ENCODE data around the gene MRPS16.
"Not testable (repeated sequence)": the region's sequence is repeated elsewhere in the genome, so short reads cannot be mapped to it uniquely, and the experiment has no call there.

Gene MRPS16

DNA sequence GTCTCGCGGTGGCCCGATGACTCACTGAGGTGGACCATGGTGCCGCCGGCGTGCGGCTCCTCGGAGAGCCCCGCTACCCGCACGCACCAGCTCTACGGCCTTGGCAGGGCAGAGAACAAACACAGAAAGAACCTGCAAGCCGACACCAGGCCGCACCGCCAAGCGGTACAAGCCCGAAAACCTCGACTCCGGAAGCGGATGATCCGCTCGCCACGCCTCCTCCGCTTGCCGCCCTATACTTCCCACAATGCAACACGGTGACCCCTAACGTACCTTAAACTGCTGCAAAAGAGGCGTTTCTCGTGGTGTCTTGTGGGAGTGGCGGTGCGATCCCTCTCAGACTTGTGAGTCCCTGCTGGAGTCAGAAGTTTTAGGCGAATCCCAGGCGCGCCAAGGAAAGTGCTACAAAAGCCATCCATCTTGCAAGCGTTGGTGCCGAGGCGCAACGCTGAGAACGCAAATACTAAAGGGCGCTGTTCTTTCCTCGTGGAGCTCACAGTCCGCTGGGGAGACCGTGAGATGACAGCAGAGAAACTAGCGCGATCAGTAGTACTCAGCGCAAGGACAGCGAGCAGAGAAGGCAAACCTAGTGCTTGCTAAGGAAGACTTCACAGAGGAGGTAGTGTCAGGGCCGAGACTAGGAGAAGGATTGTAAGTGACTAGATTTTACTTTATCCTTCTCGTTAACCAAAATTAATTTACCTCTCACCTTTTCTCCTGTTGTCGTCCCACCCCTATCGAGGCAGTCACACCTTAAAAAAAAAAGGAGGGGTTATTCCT lies at the start of gene MRPS16:
Gene MRPS16 (minus strand): TSS at position 200 of the 780 bp plus-strand sequence. CDS start 162 bp downstream, at position 38.
- DNase-seq, result peak; percentile 92 to 93

GRCh38 chr10:73296946-73297345 lies 44.5 kb upstream of the MRPS16 start:
- no peak for DNase-seq

- DNase-seq, result no peak
Measured at GRCh38 chr10:73293461-73293860, 41.0 kb upstream of the MRPS16 start.

- no peak for DNase-seq
Measured at GRCh38 chr10:73289958-73290357, 37.5 kb upstream of the MRPS16 start.

DNA sequence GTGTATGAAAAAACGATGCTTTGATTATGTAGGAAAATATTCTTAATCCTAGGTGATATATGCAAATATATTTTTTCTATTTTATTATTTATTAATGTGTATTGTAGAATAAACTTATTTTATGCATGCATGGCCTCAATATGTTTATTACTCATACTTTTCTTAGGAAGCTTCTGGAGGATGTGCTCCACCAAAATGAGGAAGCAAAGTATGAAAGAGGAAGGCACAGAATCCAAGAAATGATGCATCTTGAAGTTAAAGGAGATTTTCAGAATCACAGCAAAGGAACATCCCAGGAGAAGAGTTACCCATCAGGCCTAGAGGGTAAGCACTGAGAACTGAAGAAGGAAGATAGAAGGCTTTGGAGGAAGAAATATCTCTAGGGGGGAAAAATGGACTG lies 35.0 kb upstream of the MRPS16 start:
- DNase-seq, result no peak

DNA sequence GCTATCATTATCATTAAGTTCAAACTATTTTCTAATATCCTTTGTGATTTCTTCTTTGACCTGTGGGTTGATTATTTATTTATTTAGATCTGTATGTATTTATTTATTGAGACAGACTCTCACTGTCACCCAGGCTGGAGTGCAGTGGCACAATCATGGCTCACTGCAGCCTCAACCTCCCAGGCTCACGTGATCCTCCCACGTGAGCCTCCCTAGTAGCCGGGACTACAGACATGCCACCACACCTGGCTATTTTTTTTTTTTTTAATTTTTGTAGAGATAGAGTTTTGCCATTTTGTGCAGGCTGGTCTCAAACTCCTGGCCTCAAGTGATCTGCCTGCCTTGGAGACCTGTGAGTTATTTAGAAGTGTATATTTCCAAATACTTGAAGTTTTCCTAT lies 28.7 kb upstream of the MRPS16 start:
- no peak for DNase-seq

DNA sequence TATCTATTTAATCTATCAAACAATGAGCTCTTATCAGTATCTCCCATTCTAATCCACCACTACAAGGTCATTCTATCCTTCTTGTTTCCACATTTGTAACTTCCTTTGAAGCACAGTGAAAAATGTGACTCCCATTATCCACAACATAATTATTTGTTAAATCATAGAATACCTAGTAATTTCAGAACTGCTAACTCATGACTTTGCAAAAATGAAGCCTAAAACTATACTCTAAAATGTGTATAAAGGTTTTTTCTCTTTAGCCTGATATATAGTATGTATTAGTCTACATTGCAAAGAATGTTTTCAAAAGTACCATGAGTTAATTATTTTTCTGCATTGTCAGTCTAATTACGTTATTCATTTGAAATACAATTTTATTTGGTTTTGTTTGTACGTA lies 12.0 kb upstream of the MRPS16 start:
- no peak for DNase-seq

DNA sequence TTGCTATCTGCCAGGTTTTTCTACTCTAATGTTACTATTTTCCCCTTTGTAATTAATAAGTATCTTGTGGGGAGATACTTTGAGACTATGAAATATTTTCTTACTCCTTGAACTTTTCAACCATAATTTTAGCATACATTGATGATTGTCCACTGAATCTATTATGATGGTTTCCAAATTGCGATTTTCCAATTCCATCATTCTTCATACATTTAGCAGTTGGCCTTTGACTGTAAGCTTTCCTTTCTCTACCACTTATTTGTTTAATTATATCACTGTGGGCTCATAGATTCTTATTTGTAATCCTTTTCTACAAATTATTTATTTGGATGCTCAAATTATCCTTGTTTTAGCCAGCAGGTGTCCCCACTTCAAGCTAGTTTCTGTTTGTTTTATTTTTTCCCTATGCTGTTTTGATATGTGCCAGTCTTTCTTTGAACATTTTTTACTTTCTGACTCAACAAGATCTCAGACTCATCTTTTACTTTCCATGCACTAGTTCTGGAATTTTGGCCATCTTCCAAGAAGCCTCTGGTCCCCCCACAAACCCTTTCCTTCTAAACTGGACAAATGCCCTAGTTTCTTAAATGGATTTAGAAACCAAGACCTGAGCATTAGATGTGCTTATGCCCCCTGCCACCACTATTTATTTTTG lies 11.4 kb upstream of the MRPS16 start:
- peak in 1 of 2 experiments; percentile 32 for DNase-seq

DNA sequence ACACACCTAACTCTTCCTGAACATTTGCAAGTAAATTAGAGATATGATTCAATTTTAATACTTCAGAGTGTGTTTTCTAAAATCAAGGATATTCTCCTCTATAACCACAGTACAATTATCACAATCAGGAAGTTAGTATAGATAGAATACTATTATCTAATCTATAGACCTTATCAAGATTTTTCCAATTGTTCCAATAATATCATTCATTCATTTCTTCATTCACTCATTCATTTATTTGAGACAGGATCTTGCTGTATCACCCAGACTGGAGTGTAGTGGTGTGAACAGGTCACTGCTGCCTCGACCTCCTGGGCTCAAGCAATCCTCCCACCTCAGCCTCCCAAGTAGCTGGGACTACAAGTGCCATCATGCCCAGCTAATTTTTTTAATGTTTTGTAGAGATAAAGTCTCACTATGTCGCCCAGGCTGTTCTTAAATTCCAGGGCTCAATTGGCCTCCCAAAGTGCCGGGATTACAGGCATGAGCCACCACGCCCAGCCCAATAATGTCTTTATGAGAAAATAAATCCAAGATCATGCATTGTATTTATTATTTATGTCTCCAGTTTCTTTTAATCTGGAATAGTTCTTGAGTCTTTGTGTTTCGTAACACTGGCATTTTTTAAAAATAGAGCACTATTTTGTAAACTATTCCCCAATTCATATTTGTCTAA lies 10.6 kb upstream of the MRPS16 start:
- DNase-seq, result no peak

DNA sequence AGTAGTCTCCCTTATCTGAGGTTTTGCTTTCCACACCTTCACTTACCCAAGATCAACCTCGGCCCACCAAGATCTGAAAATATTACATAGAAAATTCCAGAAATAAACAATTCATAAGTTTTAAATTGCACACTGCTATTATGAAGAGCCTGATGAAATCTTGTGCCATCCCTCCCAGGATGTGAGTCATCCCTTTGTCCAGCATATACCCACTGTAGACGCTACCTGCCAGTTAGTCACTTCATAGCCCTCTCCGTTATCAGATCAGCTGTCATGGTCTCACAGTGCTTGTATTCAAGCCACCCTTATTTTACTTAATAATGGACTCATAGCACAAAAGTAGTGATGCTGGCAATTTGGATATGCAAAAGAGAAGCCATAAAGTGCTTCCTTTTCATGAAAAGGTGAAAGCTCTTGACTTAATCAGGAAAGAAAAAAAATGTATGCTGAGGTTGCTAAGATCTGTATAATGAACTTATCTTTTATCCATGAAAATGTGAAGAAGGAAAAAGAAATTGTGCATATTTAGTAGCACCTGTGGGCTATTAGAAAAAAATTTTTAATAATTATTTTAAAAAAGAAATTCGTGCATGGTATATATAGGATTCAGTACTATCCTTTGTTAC lies 9.8 kb upstream of the MRPS16 start:
- DNase-seq, result no peak

DNA sequence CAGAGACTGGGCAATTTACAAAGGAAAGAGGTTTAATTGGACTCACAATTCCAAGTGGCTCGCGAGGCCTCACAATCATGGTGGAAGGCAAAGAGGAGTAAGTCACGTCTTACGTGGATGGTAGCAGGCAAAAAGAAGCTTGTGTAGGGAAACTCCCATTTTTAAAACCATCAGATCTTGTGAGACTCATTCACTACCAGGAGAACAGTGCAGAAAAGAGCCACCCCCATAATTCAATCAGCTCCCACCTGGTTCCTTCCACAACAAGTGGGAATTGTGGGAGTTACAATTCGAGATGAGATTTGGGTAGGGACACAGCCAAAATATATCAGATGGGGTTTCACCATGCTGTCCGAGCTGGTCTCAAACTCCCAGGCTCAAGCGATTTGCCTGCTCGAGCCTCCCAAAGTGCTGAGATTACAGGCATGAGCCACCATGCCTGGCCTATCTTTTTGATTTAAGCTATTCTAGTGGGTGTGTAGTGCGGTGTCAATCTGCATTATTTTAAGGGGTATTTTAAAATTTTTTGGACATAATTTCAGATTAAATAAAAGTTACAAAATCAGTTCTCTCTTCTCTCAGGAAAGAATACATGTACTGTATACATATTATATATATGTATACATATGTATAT lies 9.0 kb upstream of the MRPS16 start:
- DNase-seq, result no peak

DNA sequence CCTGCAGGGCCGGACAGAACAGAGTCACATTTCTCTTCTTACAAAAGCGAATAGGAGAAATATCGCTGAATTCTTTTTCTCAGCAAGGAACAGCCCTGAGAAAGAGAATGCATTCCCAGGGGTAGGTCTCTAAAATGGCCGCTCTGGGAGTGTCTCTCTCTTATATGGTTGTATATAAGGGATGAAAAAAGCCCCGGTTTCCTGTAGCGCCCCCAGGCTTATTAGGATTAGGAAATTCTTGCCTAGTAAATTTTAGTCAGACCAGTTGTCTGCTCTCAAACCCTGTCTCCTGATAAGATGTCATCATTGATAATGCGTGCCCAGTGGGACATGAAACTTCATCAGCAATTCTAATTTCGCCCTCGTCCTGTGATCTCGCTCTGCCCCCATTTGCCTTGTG lies 6.2 kb upstream of the MRPS16 start:
- DNase-seq, result not testable (repeated sequence)

- DNase-seq, result no peak
Measured at GRCh38 chr10:73253225-73253555, 746 bp upstream of the MRPS16 start.

DNA sequence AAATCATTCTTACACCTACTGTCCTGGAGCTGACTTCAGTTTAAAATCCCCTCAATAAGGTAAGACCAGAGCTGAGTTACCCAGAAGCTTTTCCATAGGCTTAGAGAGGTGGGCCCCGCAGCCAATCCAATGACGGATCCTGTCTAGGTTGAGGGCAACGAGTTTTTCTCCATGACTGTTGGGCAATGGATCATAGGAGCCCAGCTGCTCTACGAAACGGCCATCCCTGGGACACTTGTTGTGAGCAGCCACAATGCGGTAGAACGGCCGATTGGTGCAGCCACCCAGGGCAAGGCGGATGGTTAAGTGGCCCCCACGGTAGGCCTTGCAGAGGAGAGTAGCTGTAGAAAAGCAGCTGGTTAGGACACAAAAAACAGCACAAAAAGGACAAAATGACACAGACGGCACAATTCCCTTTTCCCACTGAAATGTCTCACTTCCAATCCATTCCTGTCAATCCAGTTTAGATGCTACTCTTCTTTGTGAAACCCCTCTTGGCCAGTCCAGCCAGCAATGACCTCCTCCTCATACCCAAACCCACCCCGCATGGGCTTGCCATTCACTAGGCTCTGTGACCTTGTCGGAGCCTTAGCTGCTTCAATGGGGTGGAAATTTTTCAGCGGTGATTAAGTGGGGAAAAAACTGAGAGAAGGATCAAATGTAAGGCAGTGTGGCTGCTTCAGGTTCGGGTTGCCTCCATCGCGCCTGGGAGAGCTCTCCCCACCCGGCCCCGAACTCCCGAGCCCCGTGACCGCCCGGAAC lies 580 bp downstream of the MRPS16 start:
- peak in 1 of 2 experiments; percentile 30 for DNase-seq

- no peak for DNase-seq
Measured at GRCh38 chr10:73248259-73248724, 4.2 kb downstream of the MRPS16 start.

DNA sequence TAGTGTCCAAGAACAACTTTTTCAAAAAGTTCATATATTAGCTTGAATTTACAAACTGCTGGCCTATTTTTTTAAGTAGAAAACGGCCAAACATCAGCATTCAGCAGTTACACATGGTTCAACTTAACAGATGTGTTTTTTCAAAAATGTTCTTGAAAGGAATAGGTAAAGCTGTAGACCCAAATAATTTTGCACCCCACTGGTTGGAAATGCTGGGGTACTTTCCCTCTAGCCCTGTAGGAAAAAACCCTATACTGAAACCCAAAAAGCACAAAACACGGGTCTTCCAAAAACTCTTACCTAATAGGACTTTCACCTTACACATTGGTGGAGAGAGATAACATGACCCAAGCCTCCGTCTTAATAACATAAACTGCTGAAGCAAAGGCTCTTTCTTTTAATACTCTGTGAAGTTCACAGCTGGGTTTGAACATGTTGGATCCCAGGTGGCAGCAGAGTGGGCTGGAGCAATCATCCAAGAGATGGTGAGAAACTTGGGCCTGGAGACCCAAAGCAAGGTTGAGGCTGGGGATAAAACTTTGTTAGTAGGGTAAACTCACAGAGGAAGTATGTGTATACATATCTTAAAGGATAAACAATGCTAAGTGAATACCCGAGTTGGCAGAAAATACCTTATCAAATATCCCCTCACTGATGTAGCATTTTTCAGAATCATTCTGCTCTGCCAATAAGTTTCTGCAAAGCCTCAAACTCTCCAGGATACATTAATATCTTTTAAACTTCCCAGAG lies 4.8 kb downstream of the MRPS16 start:
- no peak for DNase-seq

DNA sequence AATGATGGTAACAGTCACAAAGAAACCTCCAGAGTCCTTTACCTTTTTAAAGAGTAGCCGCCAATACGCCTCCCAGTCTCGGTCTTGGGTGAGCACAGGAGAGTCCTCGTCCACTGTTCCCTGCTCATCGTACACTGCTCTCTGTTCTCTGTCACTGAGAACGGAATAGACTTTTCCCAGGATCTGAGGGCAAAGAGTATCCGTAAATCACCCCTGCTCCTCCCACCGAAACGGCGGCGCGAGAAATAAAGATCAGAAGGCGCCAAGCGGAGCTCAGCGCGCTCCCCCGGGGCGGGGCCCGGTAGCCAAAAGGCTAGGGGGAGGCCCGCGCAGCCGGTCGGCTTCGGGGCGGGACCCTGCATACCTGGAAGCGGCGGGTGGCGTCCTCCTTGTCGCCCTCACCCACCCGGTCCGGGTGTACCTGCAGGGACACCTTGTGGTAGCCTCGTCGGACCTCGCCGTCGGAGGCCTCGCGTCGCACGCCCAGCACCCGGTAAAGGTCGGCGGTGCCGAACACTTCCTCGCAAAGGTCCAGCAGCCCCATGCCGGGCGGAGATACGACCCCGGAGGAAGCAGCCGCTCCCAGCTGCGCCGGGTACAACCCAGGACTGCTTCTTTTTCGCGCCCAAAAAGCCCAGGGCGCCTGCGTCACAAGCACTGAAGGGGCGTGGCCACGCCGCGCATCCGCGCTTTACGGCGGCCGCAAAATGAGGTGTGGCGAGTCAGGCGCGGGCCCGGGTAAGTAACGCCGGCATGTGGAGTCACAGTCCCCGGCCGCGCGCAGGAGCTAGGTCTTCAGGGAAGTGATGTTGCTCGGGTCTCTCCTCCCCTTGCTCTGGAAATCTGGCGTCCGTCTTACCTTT lies 5.6 kb downstream of the MRPS16 start, which contains the start of gene DNAJC9:
Gene DNAJC9 (minus strand): TSS at position 610 of the 863 bp plus-strand sequence. CDS start 66 bp downstream, at position 544.
- DNase-seq, result peak; percentile 78 to 95

DNA sequence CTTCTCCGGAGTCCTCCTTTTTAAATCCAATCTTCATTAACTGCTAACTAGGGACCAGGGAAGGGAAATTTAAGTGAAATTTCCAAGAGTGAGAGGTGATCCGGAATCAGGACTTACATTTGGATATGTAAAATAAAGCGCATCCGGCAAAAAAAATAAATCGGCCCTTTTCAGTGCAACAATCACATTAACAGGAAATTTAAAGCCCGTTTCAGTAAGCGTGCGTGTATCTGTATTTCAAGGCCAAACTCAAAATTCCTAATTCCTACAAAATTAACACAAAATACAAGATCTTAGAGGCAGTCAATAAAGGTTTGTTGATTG lies 6.2 kb downstream of the MRPS16 start:
- DNase-seq, result no peak

GRCh38 chr10:73244866-73245477 lies 7.5 kb downstream of the MRPS16 start:
- no peak for DNase-seq

DNA sequence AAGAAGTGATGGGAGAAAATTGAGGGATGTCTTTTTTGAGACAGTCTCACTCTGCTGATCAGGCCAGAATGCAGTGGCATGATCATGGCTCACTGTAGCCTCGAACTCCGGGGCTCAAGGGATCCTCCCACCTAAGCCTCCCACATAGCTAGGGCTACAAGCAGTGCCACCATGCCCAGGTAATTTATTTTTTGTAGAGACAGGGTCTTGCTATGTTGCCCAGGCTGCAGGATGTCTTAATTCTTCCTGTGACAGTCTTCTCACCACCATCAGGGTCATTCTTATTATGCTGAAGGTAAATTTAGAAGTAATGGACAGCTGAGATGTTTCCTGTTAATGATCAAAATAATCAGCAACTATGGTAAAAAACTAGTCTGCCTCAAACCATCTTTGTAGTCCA lies 12.5 kb downstream of the MRPS16 start:
- DNase-seq, result no peak

All from NCI-H526 (cell line).